SH-SY5Y (cell line): ENCODE data around the gene RPGR.

Source experiments
- GATA2 ChIP-seq: IDR thresholded peaks from 2 replicates; pipeline ENCODE4 v1.6.1; 2011; ENCODE audit warnings: mild to moderate bottlenecking, low read depth, low read length
- GATA3 ChIP-seq: IDR thresholded peaks from 2 replicates; pipeline ENCODE4 v1.6.1; 2011; ENCODE audit warnings: low read depth, mild to moderate bottlenecking, low read length, moderate library complexity

The RPGR gene

GRCh38 chrX:38346150-38346549 is 18.8 kb upstream of the RPGR start:
- TF ChIP-seq GATA2 (no peak), GATA3 (no peak)

GRCh38 chrX:38342853-38343778 is 15.8 kb upstream of the RPGR start:
- TF ChIP-seq GATA3 (no peak), GATA2 (no peak)

- TF ChIP-seq GATA2 (no peak), GATA3 (no peak)
These were observed 14.1 kb upstream of the RPGR start for GRCh38 chrX:38341442-38341841.

- no peak for TF ChIP-seq GATA2
- no peak for TF ChIP-seq GATA3
These were observed 9.4 kb upstream of the RPGR start for GRCh38 chrX:38336538-38337240.

- TF ChIP-seq GATA3 (no peak), GATA2 (no peak)
These were observed 8.1 kb upstream of the RPGR start for GRCh38 chrX:38335382-38335781.

GRCh38 chrX:38332505-38332904 is 5.2 kb upstream of the RPGR start:
- TF ChIP-seq GATA3 (no peak), GATA2 (no peak)

- TF ChIP-seq GATA3 (no peak), GATA2 (no peak)
These were observed 419 bp upstream of the RPGR start for GRCh38 chrX:38327775-38328081.

GRCh38 chrX:38326086-38326485 is 1.2 kb downstream of the RPGR start:
- no peak for TF ChIP-seq GATA2
- no peak for TF ChIP-seq GATA3

GRCh38 chrX:38320819-38321218 is 6.5 kb downstream of the RPGR start:
- TF ChIP-seq GATA3 = no peak
- no peak for TF ChIP-seq GATA2

- TF ChIP-seq GATA2 = no peak
- TF ChIP-seq GATA3 = no peak
These were observed 8.7 kb downstream of the RPGR start for GRCh38 chrX:38318606-38319005.

- no peak for TF ChIP-seq GATA3
- TF ChIP-seq GATA2 = no peak
These were observed 9.1 kb downstream of the RPGR start for GRCh38 chrX:38318196-38318595.

GRCh38 chrX:38315186-38315585 is 12.1 kb downstream of the RPGR start:
- no peak for TF ChIP-seq GATA2
- no peak for TF ChIP-seq GATA3

GRCh38 chrX:38313190-38313589 is 14.1 kb downstream of the RPGR start:
- no peak for TF ChIP-seq GATA2

- TF ChIP-seq GATA2 = no peak
- TF ChIP-seq GATA3 = no peak
These were observed 14.9 kb downstream of the RPGR start for GRCh38 chrX:38312436-38312835.

- TF ChIP-seq GATA3 (no peak), GATA2 (no peak)
These were observed 15.6 kb downstream of the RPGR start for GRCh38 chrX:38311743-38312142.
